HFF-Myc (cell line): ENCODE results near the gene RAB3GAP1.

Experiments
- DNase-seq: peaks from one replicate; pipeline ENCODE4 v3.0.0-alpha.2; 2011; ENCODE audit warnings: low read depth; ENCODE audit errors: extremely low read depth
- H3K4me3 ChIP-seq: replicated peaks from 2 replicates; pipeline ENCODE4 v1.5.1; 2011; ENCODE audit warnings: low read depth, mild to moderate bottlenecking, control low read depth, low read length
- CTCF ChIP-seq: IDR thresholded peaks from 2 replicates; pipeline ENCODE4 v1.5.1; 2012; ENCODE audit warnings: mild to moderate bottlenecking, low read depth, low read length, control low read depth; ENCODE audit errors: missing control alignments

Gene RAB3GAP1

GRCh38 chr2:135198481-135198880 is 146.4 kb downstream of the RAB3GAP1 start:
- TF ChIP-seq CTCF: no peak
- DNase-seq: no peak

GRCh38 chr2:135202751-135203150 is 150.7 kb downstream of the RAB3GAP1 start:
- no peak for TF ChIP-seq CTCF
- H3K4me3 ChIP-seq: no peak overlapping the region
- DNase-seq: no peak

More at GRCh38 chr2:135198481-135198880, 146.4 kb downstream of the RAB3GAP1 start:
- no peak overlapping the region for H3K4me3 ChIP-seq

- TF ChIP-seq CTCF: no peak
- H3K4me3 ChIP-seq: no peak overlapping the region
- no peak for DNase-seq
Observed at GRCh38 chr2:135203944-135204343, 151.9 kb downstream of the RAB3GAP1 start.

- TF ChIP-seq CTCF: no peak
- H3K4me3 ChIP-seq: no peak overlapping the region
- DNase-seq: no peak
Observed at GRCh38 chr2:135208016-135208415, 155.9 kb downstream of the RAB3GAP1 start.

GRCh38 chr2:135212757-135213156 is 160.7 kb downstream of the RAB3GAP1 start:
- DNase-seq: no peak

GRCh38 chr2:135218426-135218825 is 166.3 kb downstream of the RAB3GAP1 start:
- no peak for DNase-seq
- no peak for TF ChIP-seq CTCF
- no peak overlapping the region for H3K4me3 ChIP-seq

More at GRCh38 chr2:135212757-135213156, 160.7 kb downstream of the RAB3GAP1 start:
- TF ChIP-seq CTCF: no peak
- no peak overlapping the region for H3K4me3 ChIP-seq

- TF ChIP-seq CTCF: no peak
- DNase-seq: no peak
- no peak overlapping the region for H3K4me3 ChIP-seq
Observed at GRCh38 chr2:135219226-135219625, 167.1 kb downstream of the RAB3GAP1 start.
